Body of pancreas (tissue), 4 donors: ENCODE measurements around the gene SCN3A.

Source experiments
- POLR2A ChIP-seq, 3 donors: fragments of 450-650 bp; IDR thresholded peaks; one replicate each; pipeline ENCODE4 v1.6.1; 2016; ENCODE audit warnings: antibody characterized with exemption in 3 of 3, mild to moderate bottlenecking in 2 of 3
- TF ChIP-seq, protein P1 (sequence below), 7 experiments: fragments of 450-650 bp in 4 of 7; fragments of 200-600 bp in 3 of 7; sonication (generic) in 3 of 7; IDR thresholded peaks; one replicate each; pipeline ENCODE4 v1.5.1; 2016 to 2019; ENCODE audit warnings: antibody characterized with exemption in 7 of 7

DNA sequence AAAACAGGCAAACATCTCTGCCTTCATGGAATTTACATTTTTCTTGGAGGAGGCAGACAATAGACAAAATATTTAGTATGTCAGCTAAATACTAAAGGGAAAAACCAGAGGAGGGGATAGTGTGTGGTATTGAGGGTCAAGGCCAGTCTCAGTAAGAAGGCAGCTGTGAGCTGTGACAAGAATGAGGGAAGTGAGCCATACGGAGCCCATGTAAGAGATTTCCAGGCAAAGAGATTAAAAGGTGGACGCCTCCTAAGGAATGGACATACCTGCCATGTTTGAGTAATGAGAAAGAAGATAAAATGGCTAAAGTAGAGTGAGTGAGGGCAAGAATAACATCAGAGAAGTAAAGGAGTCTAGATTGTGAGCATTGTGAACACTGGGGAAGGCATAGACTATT is 33.2 kb upstream of the SCN3A start:
- TF ChIP-seq, protein P1, sequence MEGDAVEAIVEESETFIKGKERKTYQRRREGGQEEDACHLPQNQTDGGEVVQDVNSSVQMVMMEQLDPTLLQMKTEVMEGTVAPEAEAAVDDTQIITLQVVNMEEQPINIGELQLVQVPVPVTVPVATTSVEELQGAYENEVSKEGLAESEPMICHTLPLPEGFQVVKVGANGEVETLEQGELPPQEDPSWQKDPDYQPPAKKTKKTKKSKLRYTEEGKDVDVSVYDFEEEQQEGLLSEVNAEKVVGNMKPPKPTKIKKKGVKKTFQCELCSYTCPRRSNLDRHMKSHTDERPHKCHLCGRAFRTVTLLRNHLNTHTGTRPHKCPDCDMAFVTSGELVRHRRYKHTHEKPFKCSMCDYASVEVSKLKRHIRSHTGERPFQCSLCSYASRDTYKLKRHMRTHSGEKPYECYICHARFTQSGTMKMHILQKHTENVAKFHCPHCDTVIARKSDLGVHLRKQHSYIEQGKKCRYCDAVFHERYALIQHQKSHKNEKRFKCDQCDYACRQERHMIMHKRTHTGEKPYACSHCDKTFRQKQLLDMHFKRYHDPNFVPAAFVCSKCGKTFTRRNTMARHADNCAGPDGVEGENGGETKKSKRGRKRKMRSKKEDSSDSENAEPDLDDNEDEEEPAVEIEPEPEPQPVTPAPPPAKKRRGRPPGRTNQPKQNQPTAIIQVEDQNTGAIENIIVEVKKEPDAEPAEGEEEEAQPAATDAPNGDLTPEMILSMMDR (IDR thresholded peaks at IDR 0.05) = no peak
- TF ChIP-seq POLR2A (IDR thresholded peaks at IDR 0.05) = no peak
